ENCODE measurements around the gene CDK18. TPM values are rescaled to one million over a fixed set of nuclear protein-coding genes. Genes with fewer than 3 reads are reported as not detected.

Gene CDK18
- total RNA-seq, 4 donors from 2014 or later = 4.1 to 28.2 (median 8.5) TPM

DNA sequence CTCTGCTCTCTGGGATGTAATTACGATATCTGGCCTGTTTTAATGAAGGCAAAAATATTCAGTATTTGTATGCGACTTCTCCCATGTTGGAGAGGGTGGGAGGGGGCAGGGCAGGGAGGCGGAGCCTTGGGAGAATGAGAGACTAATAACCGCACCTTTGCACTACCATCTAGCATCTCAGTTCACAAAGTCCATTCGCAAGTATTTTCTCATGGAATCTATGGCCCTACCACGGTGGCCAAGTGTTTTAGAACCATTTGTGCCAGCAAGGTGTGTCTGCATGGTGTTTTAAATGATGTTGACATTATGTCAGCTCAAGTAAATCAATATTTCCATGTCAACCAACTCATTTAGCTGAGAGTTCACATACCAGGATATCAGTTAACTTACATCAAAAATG, 34.3 kb upstream of the CDK18 start:
- Histone ChIP-seq H3K27ac (no peak overlapping the region), H3K4me1 (no peaks in the 10 kb centered on the region), H3K9me3 (no peaks in the 10 kb centered on the region), H3K27me3 (no peaks in the 10 kb centered on the region), H3K36me3 (no peaks in the 10 kb centered on the region), H3K4me3 (no peak overlapping the region)
- no peak for DNase-seq
- TF ChIP-seq CTCF (IDR thresholded peaks at IDR 0.05) (no peak), POLR2A (IDR thresholded peaks at IDR 0.05) (no peak)
- intact Hi-C loops (cut with DNase I; ENCODE audit: low total_unique reads) = no loop called here

DNA sequence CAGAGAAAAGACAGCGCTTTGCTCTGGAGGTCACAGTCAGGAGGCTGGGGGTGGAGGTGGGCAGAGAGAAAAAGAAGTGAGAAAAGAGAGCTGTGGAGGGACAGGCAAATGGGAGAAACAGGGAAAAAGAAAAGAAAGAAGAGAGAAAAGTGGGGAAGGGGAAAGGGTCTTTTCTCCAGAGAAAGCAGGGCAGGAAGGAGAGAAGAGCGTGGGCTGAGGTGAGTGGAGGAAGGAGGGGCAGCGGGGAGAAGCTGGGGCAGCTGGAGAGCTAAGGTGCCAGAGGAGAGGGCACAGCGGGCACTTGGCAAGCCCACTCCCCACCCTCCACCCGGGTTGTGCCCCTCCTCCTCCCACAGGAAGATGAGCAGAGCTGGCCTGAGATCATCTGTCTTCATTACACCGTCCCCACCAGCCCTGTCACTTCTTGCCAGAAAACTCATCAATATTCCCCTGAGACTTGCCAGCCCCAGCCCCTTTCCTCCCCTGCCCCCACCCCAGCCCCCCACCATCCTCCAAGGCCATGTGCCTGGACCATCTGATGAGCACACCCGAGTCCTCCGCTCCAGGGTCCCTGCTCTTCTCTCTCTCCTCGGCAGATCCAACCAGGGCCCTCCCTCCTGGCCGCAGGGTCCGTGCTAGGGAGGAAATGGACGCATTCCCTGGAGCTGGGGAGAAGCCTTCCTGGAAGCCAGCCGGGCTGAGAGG, 31.6 kb upstream of the CDK18 start:
- TF ChIP-seq POLR2A (IDR thresholded peaks at IDR 0.05) (no peak), CTCF (IDR thresholded peaks at IDR 0.05) (no peak)
- DNase-seq = no peak

GRCh38 chr1:205473475-205473874, 31.0 kb upstream of the CDK18 start:
- Histone ChIP-seq H3K27ac (no peak overlapping the region), H3K27me3 (no peaks in the 10 kb centered on the region), H3K4me1 (no peaks in the 10 kb centered on the region), H3K36me3 (no peaks in the 10 kb centered on the region), H3K4me3 (no peak overlapping the region), H3K9me3 (no peaks in the 10 kb centered on the region)
- TF ChIP-seq CTCF (IDR thresholded peaks at IDR 0.05) (no peak), POLR2A (IDR thresholded peaks at IDR 0.05) (no peak)
- intact Hi-C loops (cut with DNase I; ENCODE audit: low total_unique reads) = no loop called here
- DNase-seq = no peak

More for the DNA sequence above, 31.6 kb upstream of the CDK18 start:
- Histone ChIP-seq H3K36me3 (no peaks in the 10 kb centered on the region), H3K4me3 (no peak overlapping the region), H3K9me3 (no peaks in the 10 kb centered on the region), H3K4me1 (no peaks in the 10 kb centered on the region), H3K27ac (no peak overlapping the region), H3K27me3 (no peaks in the 10 kb centered on the region)
- intact Hi-C loops (cut with DNase I; ENCODE audit: low total_unique reads) = no loop called here

DNA sequence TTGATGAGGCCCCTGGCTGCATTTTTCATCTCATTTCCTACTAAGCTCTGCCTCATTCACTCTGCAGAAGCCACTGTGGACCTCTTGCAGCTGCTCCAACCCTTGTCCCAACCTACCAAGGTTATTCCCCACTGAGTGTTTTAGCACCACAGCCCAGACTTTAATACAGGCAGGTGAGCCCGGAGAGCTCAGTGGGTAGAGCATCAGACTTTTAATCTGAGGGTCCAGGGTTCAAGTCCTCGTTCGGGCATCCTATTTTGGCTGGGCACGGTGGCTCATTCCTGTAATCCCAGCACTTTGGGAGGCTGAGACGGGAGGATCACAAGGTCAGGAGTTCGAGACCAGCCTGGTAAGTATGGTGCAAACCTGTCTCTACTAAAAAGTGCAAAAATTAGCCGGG, 30.5 kb upstream of the CDK18 start:
- H3K27me3 ChIP-seq = no peaks in the 10 kb centered on the region
- H3K4me1 ChIP-seq = no peaks in the 10 kb centered on the region
- no peak overlapping the region for H3K27ac ChIP-seq
- TF ChIP-seq POLR2A (IDR thresholded peaks at IDR 0.05) (no peak), CTCF (IDR thresholded peaks at IDR 0.05) (no peak)
- no peak overlapping the region for H3K4me3 ChIP-seq
- intact Hi-C loops (cut with DNase I; ENCODE audit: low total_unique reads) = no loop called here
- H3K36me3 ChIP-seq = no peaks in the 10 kb centered on the region
- DNase-seq = no peak
- H3K9me3 ChIP-seq = no peaks in the 10 kb centered on the region

DNA sequence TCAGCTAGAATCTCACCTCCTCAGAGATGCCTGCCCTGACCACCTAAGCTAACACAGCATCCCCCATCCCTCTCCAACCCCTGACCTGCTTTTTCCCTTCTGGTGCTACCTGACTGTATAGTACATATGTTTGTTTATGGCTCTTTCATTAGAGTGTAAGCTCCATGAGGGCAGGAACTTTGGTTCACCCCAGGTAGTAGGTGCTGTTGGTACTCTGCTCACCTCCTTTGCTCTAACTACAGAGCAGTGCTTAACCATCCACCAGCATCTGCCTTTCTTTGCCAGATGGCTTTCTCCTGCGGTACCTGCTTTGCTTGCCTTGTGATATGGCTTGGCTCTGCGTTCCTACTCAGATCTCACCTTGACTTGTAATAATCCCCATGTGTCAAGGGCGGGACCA, 29.9 kb upstream of the CDK18 start:
- DNase-seq = no peak
- Histone ChIP-seq H3K4me3 (no peak overlapping the region), H3K27ac (no peak overlapping the region), H3K27me3 (no peaks in the 10 kb centered on the region), H3K9me3 (no peaks in the 10 kb centered on the region), H3K4me1 (no peaks in the 10 kb centered on the region), H3K36me3 (no peaks in the 10 kb centered on the region)
- no peak for TF ChIP-seq POLR2A (IDR thresholded peaks at IDR 0.05)
- intact Hi-C loops (cut with DNase I; ENCODE audit: low total_unique reads) = no loop called here

DNA sequence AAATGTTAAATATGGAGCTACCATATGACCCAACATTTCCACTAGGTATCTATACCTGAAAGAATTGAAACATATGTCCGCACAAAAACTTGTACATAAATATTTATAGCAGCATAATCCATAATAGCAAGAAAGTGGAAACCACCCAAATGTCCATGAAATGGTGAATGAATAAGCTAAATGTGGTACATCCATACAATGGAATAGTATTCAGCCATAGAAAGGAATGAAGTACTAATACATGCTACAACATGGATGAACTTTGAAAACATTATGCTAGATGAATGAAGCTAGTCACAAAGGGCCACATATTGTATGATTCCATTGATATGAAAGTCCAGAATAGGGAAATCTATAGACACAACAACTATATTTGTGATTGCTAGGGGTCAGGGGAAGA, 28.6 kb upstream of the CDK18 start:
- H3K4me1 ChIP-seq = no peaks in the 10 kb centered on the region
- no peaks in the 10 kb centered on the region for H3K27me3 ChIP-seq
- no peaks in the 10 kb centered on the region for H3K9me3 ChIP-seq
- TF ChIP-seq CTCF (IDR thresholded peaks at IDR 0.05) (no peak), POLR2A (IDR thresholded peaks at IDR 0.05) (no peak)
- intact Hi-C loops (cut with DNase I; ENCODE audit: low total_unique reads) = no loop called here
- no peak overlapping the region for H3K4me3 ChIP-seq
- no peak overlapping the region for H3K27ac ChIP-seq
- H3K36me3 ChIP-seq = no peaks in the 10 kb centered on the region
- DNase-seq = no peak

Measured in uterus (tissue), 4 donors.